M059J (cell line): ENCODE results near the gene KPRP. TPM values are rescaled to one million over a fixed set of nuclear protein-coding genes. Genes with fewer than 3 reads are reported as not detected.

Experiments used
- DNase-seq: peaks from one replicate; pipeline ENCODE4 v3.0.0-alpha.2; 2012; ENCODE audit warnings: low read depth
- total RNA-seq: library from RNA; depleted of rRNA; stranded (reverse); fragments of >200 nt; shearing (Covaris generic); gene quantifications from 2 replicates; pipeline ENCODE4 v1.2.3, GENCODE V29; 2014; rRNA removed

KPRP gene
- not detected in 2 replicates for total RNA-seq

- no peak for DNase-seq
Observed at GRCh38 chr1:152757747-152758146, at the start of gene KPRP. KPRP (plus strand) TSS chr1:152758025; CDS start chr1:152759589, 1,564 bp downstream.

- DNase-seq, result no peak
Observed at GRCh38 chr1:152718238-152718637, 39.6 kb upstream of the KPRP start.

GRCh38 chr1:152725261-152725660 lies 32.6 kb upstream of the KPRP start:
- DNase-seq, result no peak

GRCh38 chr1:152728986-152729385 lies 28.8 kb upstream of the KPRP start:
- no peak for DNase-seq

DNA sequence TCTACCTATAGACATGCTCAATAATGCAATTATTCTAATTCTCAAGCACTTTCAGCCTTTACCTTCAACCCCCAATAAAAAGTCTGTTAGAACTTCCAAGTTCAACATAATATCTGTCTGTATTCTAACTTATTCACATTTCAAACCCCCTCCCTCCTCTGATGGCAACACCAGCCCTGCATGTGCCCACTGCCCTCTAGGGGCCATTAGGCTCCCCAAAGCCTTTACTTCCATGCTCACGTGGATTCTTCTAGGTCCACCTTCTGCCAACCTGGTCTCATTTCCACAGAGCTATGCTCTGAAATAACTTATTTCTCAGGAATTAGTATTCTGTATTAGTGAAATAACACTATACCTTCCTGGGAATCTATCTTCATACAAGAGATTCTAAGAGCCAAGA lies 22.2 kb upstream of the KPRP start:
- DNase-seq, result no peak

DNA sequence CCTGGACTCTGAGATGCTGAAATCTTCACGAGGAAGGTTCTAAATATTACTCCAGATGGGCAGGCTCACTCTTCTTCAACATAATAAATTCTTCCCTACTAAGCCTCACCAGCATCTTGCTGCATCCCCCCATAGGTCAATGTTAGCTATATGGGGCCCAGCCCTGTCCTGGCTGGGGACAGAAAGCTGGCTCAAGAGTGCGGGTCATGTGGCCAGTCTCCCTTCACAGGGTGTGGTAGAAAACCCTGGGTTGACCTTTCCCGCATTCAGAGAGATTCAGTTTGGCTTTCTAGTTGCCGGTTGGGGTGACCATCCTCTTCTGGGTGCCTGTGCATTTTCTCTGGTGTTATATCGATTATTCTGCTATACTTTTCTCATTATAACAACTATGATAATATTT lies 19.8 kb upstream of the KPRP start:
- DNase-seq, result no peak

GRCh38 chr1:152739841-152740240 lies 18.0 kb upstream of the KPRP start:
- DNase-seq, result no peak

DNA sequence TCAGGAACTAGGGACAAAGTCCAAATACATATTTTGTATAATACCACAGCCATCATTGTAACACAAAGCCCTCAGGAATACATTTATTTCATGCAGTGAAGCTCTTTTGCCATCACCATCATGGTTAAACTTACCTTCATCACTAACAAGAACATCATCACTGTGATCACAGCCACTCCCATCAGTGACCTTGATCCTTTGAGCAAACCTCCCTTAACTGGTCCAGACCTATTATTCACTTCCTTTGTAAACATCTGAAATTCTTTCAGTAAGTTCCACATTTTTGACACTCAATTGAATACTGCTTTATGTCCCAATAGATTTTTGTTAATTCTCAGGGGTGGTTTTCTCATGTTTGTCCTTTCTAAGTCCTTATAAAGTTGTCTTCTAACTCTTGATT lies 16.2 kb upstream of the KPRP start:
- no peak for DNase-seq

- no peak for DNase-seq
Observed at GRCh38 chr1:152743371-152744145, 14.3 kb upstream of the KPRP start.

DNA sequence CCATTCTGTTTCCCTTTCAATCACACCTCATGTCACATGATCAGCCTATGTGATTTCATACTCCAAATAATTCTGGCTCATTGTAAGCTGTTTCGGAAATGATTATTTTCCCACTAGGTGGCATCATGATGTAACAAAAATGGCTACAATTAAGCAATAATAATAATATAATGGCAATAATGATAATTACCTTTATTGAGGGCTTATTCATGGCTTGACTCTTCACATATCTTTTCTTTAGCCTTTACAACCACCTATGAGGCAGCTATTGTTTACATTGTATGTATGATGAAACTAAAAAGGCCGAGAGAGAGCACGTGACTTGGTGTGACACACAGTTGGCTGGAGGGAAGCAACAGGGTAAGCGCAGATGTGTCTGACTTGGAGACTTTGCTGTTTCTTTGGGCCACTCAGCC lies 12.5 kb upstream of the KPRP start:
- peak; percentile 31 for DNase-seq

DNA sequence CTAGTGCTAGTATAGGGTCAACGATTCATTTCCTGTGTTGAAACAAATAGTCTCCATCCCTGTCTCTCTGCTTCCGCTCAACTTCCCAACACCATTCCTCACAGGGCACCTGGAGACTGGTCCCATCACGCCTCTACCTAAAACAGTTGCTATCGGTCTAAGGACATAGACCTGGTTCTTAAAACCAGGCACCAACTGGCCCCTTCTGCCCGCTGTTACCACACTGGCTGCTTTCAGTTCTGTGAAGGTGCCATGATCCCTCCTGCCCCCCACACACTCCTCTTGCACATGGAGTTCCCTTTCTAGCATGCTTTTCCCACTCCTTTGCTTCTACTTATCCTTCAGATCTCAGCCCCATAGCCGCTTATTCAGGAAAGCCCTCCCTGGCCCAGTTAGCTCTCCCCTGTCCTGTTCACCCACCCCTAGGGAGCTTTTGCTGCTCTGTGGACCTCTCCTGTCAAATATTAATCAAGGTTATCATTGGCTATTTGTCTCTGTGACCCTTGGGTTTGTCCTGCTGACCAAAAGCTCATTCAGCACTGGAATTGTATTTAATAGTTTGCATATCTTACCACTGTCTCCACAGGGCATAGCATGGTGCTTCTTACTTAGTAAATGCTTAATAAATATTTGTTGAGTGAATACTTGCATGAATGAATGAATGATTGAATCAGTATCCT lies 11.9 kb upstream of the KPRP start:
- DNase-seq, result no peak

GRCh38 chr1:152747831-152748230 lies 10.0 kb upstream of the KPRP start:
- DNase-seq, result no peak

- DNase-seq, result peak; percentile 49
Observed at GRCh38 chr1:152752225-152752624, 5.6 kb upstream of the KPRP start.

DNA sequence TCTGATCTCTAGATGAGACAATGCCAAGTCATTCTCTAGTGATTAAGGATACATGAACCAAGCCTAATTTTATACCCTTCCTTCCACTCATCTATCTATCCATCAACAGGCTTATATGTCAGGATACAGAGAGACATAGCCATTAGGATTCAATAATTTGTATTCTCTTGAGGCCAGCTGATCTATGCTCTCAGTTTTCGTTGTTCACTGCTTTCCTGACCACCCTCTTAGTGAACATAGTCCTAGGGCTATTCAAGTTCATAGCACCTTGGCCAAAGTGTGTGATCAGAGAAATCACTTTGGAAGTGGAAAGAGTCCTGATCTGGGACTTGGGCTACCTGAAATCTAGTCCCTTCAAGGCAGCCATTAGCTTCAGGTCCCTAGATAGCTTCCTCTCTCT lies 4.2 kb upstream of the KPRP start:
- no peak for DNase-seq

- no peak for DNase-seq
Observed at GRCh38 chr1:152756872-152757271, 953 bp upstream of the KPRP start.

DNA sequence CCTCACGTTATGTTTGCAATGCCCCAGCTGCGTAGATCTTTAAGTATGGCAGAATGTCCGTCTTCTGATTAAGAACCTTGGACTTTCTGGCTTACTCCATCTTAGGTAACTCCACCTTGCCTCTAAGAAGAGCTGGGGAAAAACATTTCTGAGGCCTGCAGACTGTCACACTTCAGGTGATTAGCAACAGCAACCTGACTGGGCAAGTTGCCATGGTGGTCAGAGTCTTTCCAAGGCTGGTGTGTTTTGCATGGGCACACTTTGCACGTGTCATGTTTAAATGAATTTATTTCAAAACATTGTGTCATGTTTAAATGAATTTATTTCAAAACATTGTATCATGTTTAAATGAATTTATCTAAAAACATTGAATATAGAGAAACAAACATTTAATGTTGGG lies 811 bp downstream of the KPRP start:
- DNase-seq, result no peak

GRCh38 chr1:152759453-152760173 lies 1.8 kb downstream of the KPRP start:
- no peak for DNase-seq

- no peak for DNase-seq
Observed at GRCh38 chr1:152760551-152761190, 2.8 kb downstream of the KPRP start.

GRCh38 chr1:152761609-152762213 lies 3.9 kb downstream of the KPRP start:
- no peak for DNase-seq

DNA sequence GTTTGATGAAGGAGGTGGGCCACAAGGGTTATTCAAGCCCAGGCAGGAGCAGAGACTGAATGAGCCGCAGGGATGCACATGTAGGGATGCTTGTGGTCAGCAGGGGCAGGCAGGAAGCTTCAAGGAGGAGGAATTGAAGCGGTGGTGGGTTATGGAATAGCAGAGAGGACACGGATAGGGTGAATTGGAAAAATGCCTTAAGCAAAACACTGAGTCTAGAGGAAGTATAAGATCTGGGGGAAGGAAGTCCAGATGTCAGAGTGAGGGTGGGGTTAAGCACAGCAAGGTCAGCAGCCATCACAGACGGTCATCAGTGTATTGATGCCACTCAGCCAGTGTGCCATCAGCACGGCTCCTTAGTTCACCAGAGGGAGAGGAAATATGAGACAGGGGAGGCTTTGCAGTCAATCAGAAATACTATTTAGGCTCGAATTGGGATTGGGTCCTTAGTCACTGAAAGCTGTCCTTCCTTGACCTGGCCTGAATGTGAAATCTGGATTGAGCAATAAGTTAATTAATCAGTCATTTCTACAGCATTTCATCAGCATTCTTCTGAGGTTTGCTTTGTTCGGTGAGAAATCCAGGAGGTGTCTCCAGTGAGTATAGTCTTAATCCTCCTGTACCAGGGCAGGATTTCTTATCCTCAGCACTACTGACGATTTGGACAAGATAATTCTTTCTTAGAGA lies 11.2 kb downstream of the KPRP start:
- DNase-seq, result no peak

- no peak for DNase-seq
Observed at GRCh38 chr1:152770411-152770810, 12.6 kb downstream of the KPRP start.
